GM18861 (cell line): ENCODE results near the gene MAGEA6.
"Not testable (repeated sequence)": the region's sequence is repeated elsewhere in the genome, so short reads cannot be mapped to it uniquely, and the experiment has no call there.

Experiments used
- ATAC-seq: cut with Tn5 transposase; IDR thresholded peaks from one replicate; pipeline ENCODE4 v1.9.1; 2021; ENCODE audit not compliant: unreplicated experiment

Gene MAGEA6

DNA sequence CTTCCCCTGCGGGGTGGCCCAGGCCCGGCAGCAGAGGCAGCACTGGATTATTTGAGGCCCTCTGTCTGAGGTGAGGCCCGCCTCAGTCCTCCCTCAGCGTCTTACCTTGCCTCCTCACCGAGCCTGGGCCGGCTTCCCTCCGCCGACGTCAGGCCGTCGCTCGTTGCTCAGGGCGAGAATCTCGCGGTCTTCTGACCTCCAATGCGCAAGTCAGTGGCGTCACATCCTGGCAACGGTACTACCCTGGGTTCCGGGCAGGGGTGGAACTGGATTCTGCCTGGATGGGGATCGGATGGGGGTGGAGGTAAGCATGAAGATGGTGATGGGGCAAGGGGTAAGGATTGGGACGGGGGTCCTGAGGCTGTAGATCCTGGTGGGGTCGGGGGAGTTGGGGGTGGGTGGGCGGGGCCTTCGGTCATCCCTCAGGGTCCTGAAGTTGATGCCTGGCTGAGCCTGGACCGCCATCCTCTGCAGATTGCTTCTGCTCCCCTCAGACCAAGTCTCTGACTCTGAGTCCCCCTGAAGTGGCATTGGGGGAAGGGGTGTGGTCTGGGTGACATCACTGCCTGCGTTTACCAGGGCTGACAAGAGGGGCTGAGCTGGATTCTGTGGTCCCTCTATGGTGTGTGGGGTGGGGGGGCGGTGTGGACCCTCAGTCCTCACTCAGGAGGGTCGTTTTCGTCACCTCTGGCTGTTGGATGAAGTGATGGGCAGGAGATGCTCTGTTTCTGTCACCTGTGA is at the start of gene MAGEA6:
Gene MAGEA6 (minus strand): TSS at position 141 of the 741 bp plus-strand sequence. CDS start 2,039 bp downstream, outside the sequence.
- not testable (repeated sequence) for ATAC-seq

DNA sequence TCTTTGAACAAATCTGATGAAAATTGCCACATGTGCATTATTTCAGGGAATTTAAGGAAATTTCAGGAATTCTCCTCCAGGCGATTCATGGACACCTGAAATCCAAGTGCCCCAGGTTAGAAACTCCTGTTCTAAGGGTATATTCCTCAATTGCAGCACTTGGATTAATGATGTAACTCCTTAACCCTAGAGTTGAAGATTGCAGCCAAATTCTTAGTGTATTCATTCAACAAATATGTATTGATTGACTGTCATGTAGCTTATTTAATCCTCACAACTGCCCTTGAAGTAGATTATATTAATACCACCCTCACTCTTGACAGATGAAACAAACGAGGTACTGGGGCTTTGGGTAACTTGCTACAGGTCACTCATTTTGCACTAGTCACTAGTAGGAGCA is 49.8 kb upstream of the MAGEA6 start:
- ATAC-seq: no peak

- no peak for ATAC-seq
These were observed 48.9 kb upstream of the MAGEA6 start for GRCh38 chrX:152818356-152818755.

DNA sequence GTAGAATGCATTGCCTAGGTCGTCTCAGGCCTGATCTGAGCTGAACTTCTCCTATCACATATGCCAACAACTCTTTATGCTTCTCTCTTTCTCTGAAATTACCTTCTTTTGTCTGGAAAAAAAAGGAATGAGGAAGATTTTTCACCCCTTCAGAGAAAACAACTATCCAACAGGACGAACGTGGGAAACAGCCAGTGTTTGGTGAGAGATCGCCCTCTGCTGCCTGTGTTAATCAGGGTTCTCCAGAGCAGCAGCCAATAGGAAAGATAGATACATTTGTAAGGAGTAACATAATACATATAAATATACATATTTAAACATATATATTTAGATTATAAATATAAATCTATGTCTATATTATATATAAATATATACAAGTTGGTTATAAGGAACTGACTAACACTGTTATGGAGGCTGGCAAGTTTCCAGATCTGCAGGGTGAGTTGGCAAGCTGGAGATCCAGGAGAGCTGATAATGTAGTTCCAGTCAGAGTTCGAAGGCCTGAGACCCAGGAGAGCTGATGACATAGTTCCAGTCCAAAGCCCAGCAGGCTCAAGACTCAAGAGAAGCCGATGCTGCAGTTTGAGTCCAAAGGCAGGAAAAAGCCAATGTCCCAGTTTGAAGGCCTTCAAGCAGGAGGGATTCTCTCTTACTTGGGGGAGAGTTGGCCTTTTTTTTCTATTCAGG is 47.7 kb upstream of the MAGEA6 start:
- ATAC-seq: no peak

DNA sequence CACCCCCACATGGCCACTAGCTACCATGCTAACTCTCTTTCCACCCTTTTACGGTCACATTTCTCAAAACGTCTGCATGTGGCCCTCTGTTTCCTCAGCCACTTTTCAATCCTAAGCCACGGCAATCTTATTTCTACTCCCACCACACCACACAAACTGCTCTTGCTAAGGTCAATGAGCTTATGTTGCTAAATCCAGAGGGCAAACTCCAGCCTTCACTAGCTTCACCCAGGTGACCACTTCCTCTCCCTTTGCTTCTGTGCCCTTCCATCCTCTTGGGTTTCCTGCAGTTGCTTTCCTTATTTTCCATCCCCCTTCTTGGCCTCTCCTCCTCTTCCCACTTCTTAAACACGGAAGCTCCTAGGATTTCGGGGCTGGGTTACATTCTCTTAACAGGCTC is 44.6 kb upstream of the MAGEA6 start:
- ATAC-seq: no peak

GRCh38 chrX:152813206-152813605 is 43.7 kb upstream of the MAGEA6 start:
- no peak for ATAC-seq

DNA sequence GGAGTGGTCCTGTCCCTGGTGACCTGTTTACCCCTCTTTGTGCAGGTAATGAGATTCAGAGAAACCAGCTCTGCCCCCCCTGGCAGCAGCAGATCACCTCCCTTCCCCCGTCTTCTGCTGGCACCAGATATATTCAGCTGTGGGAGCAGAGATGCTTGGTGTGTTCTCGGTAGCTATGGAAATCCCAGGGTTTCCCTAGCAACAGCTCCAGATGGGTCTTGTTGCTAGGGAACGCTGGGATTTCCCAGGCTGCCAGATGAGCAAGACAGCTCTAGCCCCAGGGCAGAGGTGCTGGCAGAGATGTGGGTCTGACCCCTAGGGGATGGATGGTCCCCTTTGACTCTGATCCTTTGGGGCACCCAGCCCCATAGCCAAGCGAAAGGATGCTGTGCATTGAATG is 40.9 kb upstream of the MAGEA6 start:
- ATAC-seq: no peak

DNA sequence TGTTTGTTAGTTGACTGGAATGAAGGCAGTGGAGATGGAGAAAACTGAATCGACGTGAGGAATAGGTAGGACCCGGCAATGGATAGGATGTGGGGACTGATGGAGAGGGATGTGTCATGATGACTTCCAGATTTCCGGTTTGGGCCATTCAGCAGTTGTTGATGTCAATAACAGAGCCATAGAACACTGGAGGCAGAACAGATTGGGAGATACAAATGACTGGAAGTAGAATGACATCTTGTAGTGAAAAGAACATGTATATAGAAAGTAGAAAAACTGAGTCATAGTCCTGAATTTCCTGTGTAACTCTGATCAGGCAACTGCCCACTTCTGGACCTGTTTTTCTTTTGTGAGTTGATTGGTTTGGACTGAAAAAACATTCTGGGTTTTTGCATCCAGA is 36.5 kb upstream of the MAGEA6 start:
- ATAC-seq: no peak

GRCh38 chrX:152798945-152799344 is 29.5 kb upstream of the MAGEA6 start:
- ATAC-seq: no peak

- peak; percentile 80 for ATAC-seq
These were observed 17.6 kb upstream of the MAGEA6 start for GRCh38 chrX:152787062-152787461.

DNA sequence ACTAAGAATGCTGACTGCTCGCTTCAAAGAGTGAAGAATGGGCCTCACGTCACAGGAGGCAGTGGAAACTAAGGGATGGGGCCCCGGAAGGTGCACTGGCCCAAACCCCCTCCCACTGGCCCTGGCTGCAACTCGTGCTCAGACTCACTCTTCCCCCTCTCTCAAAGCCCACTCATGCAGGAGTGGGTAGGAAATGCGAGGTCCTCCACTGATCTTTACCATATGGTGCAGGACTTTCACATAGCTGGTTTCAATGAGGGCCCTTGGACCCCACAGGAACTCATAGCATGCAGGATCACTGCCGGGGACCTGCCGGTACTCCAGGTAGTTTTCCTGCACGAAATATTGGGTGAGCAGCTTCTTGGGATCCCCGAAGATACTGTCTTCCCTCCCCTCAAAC is 2.9 kb downstream of the MAGEA6 start:
- not testable (repeated sequence) for ATAC-seq

- not testable (repeated sequence) for ATAC-seq
These were observed 7.9 kb downstream of the MAGEA6 start for GRCh38 chrX:152761582-152761981.

DNA sequence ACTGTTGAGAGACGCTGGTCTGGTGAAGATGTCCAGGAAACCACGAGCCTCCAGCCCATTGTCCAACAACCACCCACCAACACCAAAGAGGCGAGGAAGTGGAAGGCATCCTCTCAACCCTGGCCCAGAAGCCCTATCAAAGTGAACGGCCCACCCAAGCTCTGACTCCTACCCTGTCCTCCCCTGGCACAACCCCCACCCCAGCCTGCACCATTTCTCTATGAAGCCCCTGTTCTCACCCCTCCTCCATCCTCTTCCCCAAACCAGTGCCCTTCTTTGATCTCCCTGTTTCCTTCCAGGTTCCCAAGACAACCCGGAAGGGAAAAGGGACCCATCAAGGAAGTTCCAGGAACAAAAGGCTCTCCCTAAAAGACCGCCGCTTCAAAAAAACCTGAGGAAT is 9.9 kb downstream of the MAGEA6 start:
- ATAC-seq: not testable (repeated sequence)

- ATAC-seq: not testable (repeated sequence)
These were observed 10.6 kb downstream of the MAGEA6 start, which contains the start of gene CSAG3 for GRCh38 chrX:152758918-152759317. TSS of gene CSAG3 (plus strand) at chrX:152759218.

- peak; percentile 60 for ATAC-seq
These were observed 14.6 kb downstream of the MAGEA6 start for GRCh38 chrX:152754871-152755270.

DNA sequence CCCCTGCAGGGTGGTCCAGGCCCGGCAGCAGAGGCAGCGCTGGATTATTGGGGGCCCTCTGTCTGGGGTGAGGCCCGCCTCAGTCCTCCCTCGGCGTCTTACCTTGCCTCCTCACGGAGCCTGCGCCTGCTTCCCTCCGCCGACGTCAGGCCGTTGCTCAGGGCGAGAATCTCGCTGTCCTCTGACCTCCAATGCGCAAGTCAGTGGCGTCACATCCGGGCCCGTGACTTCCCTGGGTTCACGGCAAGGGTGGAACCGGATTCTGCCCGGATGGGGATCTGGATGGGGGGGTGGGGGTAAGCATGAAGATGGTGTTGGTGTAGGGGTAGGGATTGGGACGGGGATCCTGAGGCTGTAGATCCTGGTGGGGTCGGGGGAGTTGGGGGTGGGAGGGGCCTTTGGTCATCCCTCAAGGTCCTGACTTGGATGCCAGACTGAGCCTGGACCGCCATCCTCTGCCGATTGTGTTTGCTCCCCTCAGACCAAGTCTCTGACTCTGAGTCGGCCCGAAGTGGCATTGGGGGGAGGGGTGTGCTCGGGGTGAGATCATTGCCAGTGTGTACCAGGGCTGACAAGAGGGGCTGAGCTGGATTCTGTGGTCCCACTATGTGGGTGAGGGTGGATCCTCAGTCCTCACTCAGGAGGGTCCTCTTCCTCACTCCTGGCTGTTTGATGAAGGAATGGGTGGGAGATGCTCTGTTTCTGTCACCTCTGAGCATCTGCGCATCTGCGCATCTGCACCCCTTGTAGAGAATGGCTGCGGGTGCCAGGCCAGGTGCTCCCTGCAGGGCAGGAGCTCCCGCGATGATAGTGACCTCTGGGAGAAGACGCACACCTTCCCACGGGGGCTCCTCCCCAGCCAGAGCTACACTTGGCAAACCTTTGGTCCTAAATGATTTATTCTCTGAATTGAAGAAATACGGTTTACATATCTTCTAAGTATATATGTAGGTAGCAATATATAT is 15.5 kb downstream of the MAGEA6 start, which contains the start of gene MAGEA2:
Gene MAGEA2 (minus strand): TSS at position 157 of the 965 bp plus-strand sequence. CDS start 2,479 bp downstream, outside the sequence.
- not testable (repeated sequence) for ATAC-seq

DNA sequence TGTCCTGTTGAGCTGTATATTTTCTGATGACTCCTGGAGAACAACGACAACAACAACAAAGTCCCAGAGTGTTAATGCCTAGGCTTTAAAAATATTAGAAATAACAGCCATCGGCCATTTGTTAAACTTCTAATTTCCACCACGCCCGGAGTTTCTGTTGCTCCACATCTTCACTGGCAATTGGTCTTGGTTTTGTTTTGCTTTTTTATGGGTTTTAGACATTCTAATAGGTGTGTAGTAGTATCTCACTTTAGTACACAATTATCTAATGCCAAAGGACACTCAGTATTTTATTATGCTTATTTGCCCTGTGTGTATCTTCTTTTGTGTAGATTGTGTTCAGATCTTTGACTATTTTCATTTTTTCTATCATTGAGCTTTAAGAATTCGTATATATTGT is 30.9 kb downstream of the MAGEA6 start:
- ATAC-seq: no peak

GRCh38 chrX:152736528-152736927 is 33.0 kb downstream of the MAGEA6 start:
- ATAC-seq: not testable (repeated sequence)

- ATAC-seq: no peak
These were observed 33.5 kb downstream of the MAGEA6 start for GRCh38 chrX:152735860-152736511.

GRCh38 chrX:152735101-152735500 is 34.4 kb downstream of the MAGEA6 start:
- no peak for ATAC-seq
